Astrocyte of the cerebellum (primary cell): ENCODE data around the gene SERPINA7.
"Not testable (repeated sequence)": the region's sequence is repeated elsewhere in the genome, so short reads cannot be mapped to it uniquely, and the experiment has no call there.

Experiments used
- DNase-seq: peaks from one replicate; pipeline ENCODE4 v3.0.0-alpha.2; 2011; ENCODE audit warnings: low read depth
- H3K4me3 ChIP-seq: 2 replicates; pipeline ENCODE4 v1.5.1; 2011; ENCODE audit warnings: mild to moderate bottlenecking, low read depth, low read length, moderate library complexity
- CTCF ChIP-seq: IDR thresholded peaks from 2 replicates; pipeline ENCODE4 v1.5.1; 2012; ENCODE audit warnings: low read length, low read depth, moderate library complexity, mild to moderate bottlenecking; ENCODE audit errors: missing control alignments
- in situ Hi-C: cut with HindIII; loops from 2 replicates; pipeline ENCODE4 v1.10.0; 2017; ENCODE audit warnings: low sequenced_read_pairs

SERPINA7 gene

GRCh38 chrX:106007815-106008214 lies 30.7 kb downstream of the SERPINA7 start:
- no peak for TF ChIP-seq CTCF
- no peak overlapping the region for H3K4me3 ChIP-seq
- in situ Hi-C loops, result no loop called here
- no peak for DNase-seq

- no peak overlapping the region for H3K4me3 ChIP-seq
- TF ChIP-seq CTCF, result no peak
- in situ Hi-C loops, result no loop called here
- no peak for DNase-seq
Observed at GRCh38 chrX:106005684-106006083, 32.8 kb downstream of the SERPINA7 start.

- in situ Hi-C loops, DNase-seq, H3K4me3 ChIP-seq: not testable (repeated sequence)
Observed at GRCh38 chrX:106000609-106001008, 37.9 kb downstream of the SERPINA7 start.

- H3K4me3 ChIP-seq, result no peak overlapping the region
- no peak for TF ChIP-seq CTCF
- in situ Hi-C loops, result no loop called here
- DNase-seq, result no peak
Observed at GRCh38 chrX:106000203-106000602, 38.3 kb downstream of the SERPINA7 start.

GRCh38 chrX:105999294-105999693 lies 39.2 kb downstream of the SERPINA7 start:
- DNase-seq, result no peak
- in situ Hi-C loops, result no loop called here
- TF ChIP-seq CTCF, result no peak
- H3K4me3 ChIP-seq, result no peak overlapping the region

GRCh38 chrX:105988487-105988886 lies 50.0 kb downstream of the SERPINA7 start:
- in situ Hi-C loops, DNase-seq, H3K4me3 ChIP-seq: not testable (repeated sequence)
